Measurements from ENCODE around the gene VSTM2L.

Gene VSTM2L

GRCh38 chr20:37867289-37868195 lies 35.4 kb upstream of the VSTM2L start:
- Histone ChIP-seq H3K4me3 (no peak overlapping the region), H3K27ac (no peak overlapping the region), H3K9ac (ENCODE audit: insufficient read length) (no peak overlapping the region), H3K36me3 (ENCODE audit: insufficient read depth, low read length) (no peaks in the 10 kb centered on the region; the same call in 1 of the 2 replicates), H3K9me3 (ENCODE audit: low read depth, low read length) (no peaks in the 10 kb centered on the region)
- DNase-seq (ENCODE audit: low read depth, low spot score), result no peak
- TF ChIP-seq POLR2AphosphoS5 (IDR thresholded peaks at IDR 0.05; ENCODE audit: borderline replicate concordance, low read depth, low read length) (no peak), EZH2 (IDR thresholded peaks at IDR 0.05) (no peak), FOXP2 (optimal IDR thresholded peaks at IDR 0.05; ENCODE audit: control extremely low read depth, extremely low read length, insufficient read depth) (no peak)

GRCh38 chr20:37868851-37869333 lies 34.0 kb upstream of the VSTM2L start:
- Histone ChIP-seq H3K9me3 (ENCODE audit: low read depth, low read length) (no peaks in the 10 kb centered on the region), H3K36me3 (ENCODE audit: insufficient read depth, low read length) (no peaks in the 10 kb centered on the region; the same call in 1 of the 2 replicates), H3K9ac (ENCODE audit: insufficient read length) (no peak overlapping the region), H3K27ac (no peak overlapping the region), H3K4me3 (no peak overlapping the region)
- no peak for TF ChIP-seq POLR2AphosphoS5 (IDR thresholded peaks at IDR 0.05; ENCODE audit: borderline replicate concordance, low read depth, low read length)
- TF ChIP-seq FOXP2 (optimal IDR thresholded peaks at IDR 0.05; ENCODE audit: control extremely low read depth, extremely low read length, insufficient read depth), result no peak
- no peak for TF ChIP-seq EZH2 (IDR thresholded peaks at IDR 0.05)
- DNase-seq (ENCODE audit: low read depth, low spot score), result no peak

- DNase-seq (ENCODE audit: low read depth, low spot score), result no peak
- no peaks in the 10 kb centered on the region for H3K9me3 ChIP-seq (ENCODE audit: low read depth, low read length)
- no peaks in the 10 kb centered on the region; the same call in 1 of the 2 replicates for H3K36me3 ChIP-seq (ENCODE audit: insufficient read depth, low read length)
Measured at GRCh38 chr20:37869334-37869861, 33.5 kb upstream of the VSTM2L start.

GRCh38 chr20:37870294-37870693 lies 32.6 kb upstream of the VSTM2L start:
- Histone ChIP-seq H3K27ac (no peak overlapping the region), H3K9me3 (ENCODE audit: low read depth, low read length) (no peaks in the 10 kb centered on the region), H3K4me3 (no peak overlapping the region), H3K9ac (ENCODE audit: insufficient read length) (no peak overlapping the region), H3K36me3 (ENCODE audit: insufficient read depth, low read length) (no peaks in the 10 kb centered on the region; the same call in 1 of the 2 replicates)
- TF ChIP-seq EZH2 (IDR thresholded peaks at IDR 0.05) (no peak), POLR2AphosphoS5 (IDR thresholded peaks at IDR 0.05; ENCODE audit: borderline replicate concordance, low read depth, low read length) (no peak), FOXP2 (optimal IDR thresholded peaks at IDR 0.05; ENCODE audit: control extremely low read depth, extremely low read length, insufficient read depth) (no peak)
- no peak for DNase-seq (ENCODE audit: low read depth, low spot score)

More at GRCh38 chr20:37869334-37869861, 33.5 kb upstream of the VSTM2L start:
- H3K9ac ChIP-seq (ENCODE audit: insufficient read length), result no peak overlapping the region
- no peak overlapping the region for H3K4me3 ChIP-seq
- H3K27ac ChIP-seq, result no peak overlapping the region
- TF ChIP-seq EZH2 (IDR thresholded peaks at IDR 0.05) (no peak), FOXP2 (optimal IDR thresholded peaks at IDR 0.05; ENCODE audit: control extremely low read depth, extremely low read length, insufficient read depth) (no peak)

GRCh38 chr20:37871751-37872150 lies 31.2 kb upstream of the VSTM2L start:
- Histone ChIP-seq H3K36me3 (ENCODE audit: insufficient read depth, low read length) (no peaks in the 10 kb centered on the region; the same call in 1 of the 2 replicates), H3K9ac (ENCODE audit: insufficient read length) (no peak overlapping the region), H3K9me3 (ENCODE audit: low read depth, low read length) (no peaks in the 10 kb centered on the region), H3K27ac (no peak overlapping the region), H3K4me3 (no peak overlapping the region)
- TF ChIP-seq FOXP2 (optimal IDR thresholded peaks at IDR 0.05; ENCODE audit: control extremely low read depth, extremely low read length, insufficient read depth) (no peak), POLR2AphosphoS5 (IDR thresholded peaks at IDR 0.05; ENCODE audit: borderline replicate concordance, low read depth, low read length) (no peak), EZH2 (IDR thresholded peaks at IDR 0.05) (no peak)
- no peak for DNase-seq (ENCODE audit: low read depth, low spot score)

- no peak overlapping the region for H3K4me3 ChIP-seq
- DNase-seq (ENCODE audit: low read depth, low spot score), result no peak
- no peaks in the 10 kb centered on the region; the same call in 1 of the 2 replicates for H3K36me3 ChIP-seq (ENCODE audit: insufficient read depth, low read length)
- H3K27ac ChIP-seq, result no peak overlapping the region
- TF ChIP-seq POLR2AphosphoS5 (IDR thresholded peaks at IDR 0.05; ENCODE audit: borderline replicate concordance, low read depth, low read length) (no peak), EZH2 (IDR thresholded peaks at IDR 0.05) (no peak), FOXP2 (optimal IDR thresholded peaks at IDR 0.05; ENCODE audit: control extremely low read depth, extremely low read length, insufficient read depth) (no peak)
- H3K9ac ChIP-seq (ENCODE audit: insufficient read length), result no peak overlapping the region
- H3K9me3 ChIP-seq (ENCODE audit: low read depth, low read length), result no peaks in the 10 kb centered on the region
Measured at GRCh38 chr20:37872161-37872560, 30.8 kb upstream of the VSTM2L start.

GRCh38 chr20:37873884-37874283 lies 29.0 kb upstream of the VSTM2L start:
- Histone ChIP-seq H3K9ac (ENCODE audit: insufficient read length) (no peak overlapping the region), H3K36me3 (ENCODE audit: insufficient read depth, low read length) (no peaks in the 10 kb centered on the region; the same call in 1 of the 2 replicates), H3K27ac (no peak overlapping the region), H3K4me3 (no peak overlapping the region), H3K9me3 (ENCODE audit: low read depth, low read length) (no peaks in the 10 kb centered on the region)
- DNase-seq (ENCODE audit: low read depth, low spot score), result no peak
- TF ChIP-seq EZH2 (IDR thresholded peaks at IDR 0.05), result no peak
- TF ChIP-seq FOXP2 (optimal IDR thresholded peaks at IDR 0.05; ENCODE audit: control extremely low read depth, extremely low read length, insufficient read depth), result no peak
- no peak for TF ChIP-seq POLR2AphosphoS5 (IDR thresholded peaks at IDR 0.05; ENCODE audit: borderline replicate concordance, low read depth, low read length)

- no peaks in the 10 kb centered on the region; the same call in 1 of the 2 replicates for H3K36me3 ChIP-seq (ENCODE audit: insufficient read depth, low read length)
- no peak overlapping the region for H3K4me3 ChIP-seq
- H3K27ac ChIP-seq, result no peak overlapping the region
- H3K9me3 ChIP-seq (ENCODE audit: low read depth, low read length), result no peaks in the 10 kb centered on the region
- DNase-seq (ENCODE audit: low read depth, low spot score), result no peak
- no peak overlapping the region for H3K9ac ChIP-seq (ENCODE audit: insufficient read length)
- TF ChIP-seq EZH2 (IDR thresholded peaks at IDR 0.05), result no peak
- TF ChIP-seq FOXP2 (optimal IDR thresholded peaks at IDR 0.05; ENCODE audit: control extremely low read depth, extremely low read length, insufficient read depth), result no peak
- no peak for TF ChIP-seq POLR2AphosphoS5 (IDR thresholded peaks at IDR 0.05; ENCODE audit: borderline replicate concordance, low read depth, low read length)
Measured at GRCh38 chr20:37875460-37876175, 27.3 kb upstream of the VSTM2L start.

Measured in SK-N-MC (cell line).